Islet of Langerhans (tissue), 1 donor: Measurements from ENCODE around the gene TTC9B.
"Not testable (repeated sequence)": the region's sequence is repeated elsewhere in the genome, so short reads cannot be mapped to it uniquely, and the experiment has no call there.

Experiments
- FAIRE-seq: peaks from one replicate; lab custom pipeline; 2011; peaks lifted over from hg19 to GRCh38; lab: Jason Lieb, UNC

Gene TTC9B

GRCh38 chr19:40170303-40170989 is 47.7 kb downstream of the TTC9B start:
- not testable (repeated sequence) for FAIRE-seq

- FAIRE-seq: not testable (repeated sequence)
These were observed 48.5 kb downstream of the TTC9B start for GRCh38 chr19:40169482-40170302.
